Adrenal gland (tissue), 5 donors: ENCODE data around the gene ADARB2.

Experiments
- POLR2A ChIP-seq, 2 donors: fragments of 450-650 bp; IDR thresholded peaks; one replicate each; pipeline ENCODE4 v1.6.1; 2017; ENCODE audit warnings: antibody characterized with exemption in 2 of 2, mild to moderate bottlenecking in 2 of 2, moderate library complexity in 1 of 2
- TF ChIP-seq, protein P1 (sequence below), 6 experiments: fragments of 450-650 bp in 4 of 6; fragments of 200-600 bp in 2 of 6; sonication (generic) in 1 of 6; IDR thresholded peaks; 1 replicate in 5 of 6; 2 replicates in 1 of 6; pipeline versions ENCODE4 v1.5.1 to v1.8.0; 2016 to 2021; ENCODE audit warnings: antibody characterized with exemption in 6 of 6, mild to moderate bottlenecking in 2 of 6, moderate library complexity in 1 of 6
- donor health status: DM: no; HTN: no; CAD: no.

DNA sequence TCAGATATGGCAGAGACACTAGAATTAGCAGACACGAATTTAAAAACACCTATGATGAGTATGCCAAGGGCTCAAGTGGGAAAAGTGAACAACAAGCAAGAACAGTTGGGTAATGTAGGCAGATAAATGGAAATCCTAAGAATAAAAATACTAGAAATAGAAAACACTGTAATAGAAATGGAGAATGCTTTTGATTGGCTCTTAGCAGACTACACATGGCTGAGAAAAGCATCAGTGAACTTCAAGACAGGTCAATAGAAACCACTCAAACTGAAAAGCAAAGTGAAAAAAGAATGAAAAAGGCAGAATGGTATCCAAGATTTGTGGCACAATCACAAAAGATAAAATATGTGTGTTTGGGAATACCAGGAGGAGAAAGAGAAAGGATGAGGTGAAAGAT, 598.8 kb downstream of the ADARB2 start:
- TF ChIP-seq, protein P1, sequence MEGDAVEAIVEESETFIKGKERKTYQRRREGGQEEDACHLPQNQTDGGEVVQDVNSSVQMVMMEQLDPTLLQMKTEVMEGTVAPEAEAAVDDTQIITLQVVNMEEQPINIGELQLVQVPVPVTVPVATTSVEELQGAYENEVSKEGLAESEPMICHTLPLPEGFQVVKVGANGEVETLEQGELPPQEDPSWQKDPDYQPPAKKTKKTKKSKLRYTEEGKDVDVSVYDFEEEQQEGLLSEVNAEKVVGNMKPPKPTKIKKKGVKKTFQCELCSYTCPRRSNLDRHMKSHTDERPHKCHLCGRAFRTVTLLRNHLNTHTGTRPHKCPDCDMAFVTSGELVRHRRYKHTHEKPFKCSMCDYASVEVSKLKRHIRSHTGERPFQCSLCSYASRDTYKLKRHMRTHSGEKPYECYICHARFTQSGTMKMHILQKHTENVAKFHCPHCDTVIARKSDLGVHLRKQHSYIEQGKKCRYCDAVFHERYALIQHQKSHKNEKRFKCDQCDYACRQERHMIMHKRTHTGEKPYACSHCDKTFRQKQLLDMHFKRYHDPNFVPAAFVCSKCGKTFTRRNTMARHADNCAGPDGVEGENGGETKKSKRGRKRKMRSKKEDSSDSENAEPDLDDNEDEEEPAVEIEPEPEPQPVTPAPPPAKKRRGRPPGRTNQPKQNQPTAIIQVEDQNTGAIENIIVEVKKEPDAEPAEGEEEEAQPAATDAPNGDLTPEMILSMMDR (IDR thresholded peaks at IDR 0.05), result no peak
- no peak for TF ChIP-seq POLR2A (IDR thresholded peaks at IDR 0.05)
